GM23248 (cell line): Measurements from ENCODE around the gene TTC28.

Experiments
- EZH2 ChIP-seq: fragments of 200-600 bp; sonication (generic); IDR thresholded peaks from 2 replicates; pipeline ENCODE4 v1.6.1; 2018; ENCODE audit warnings: antibody characterized with exemption, mild to moderate bottlenecking; ENCODE audit not compliant: insufficient read depth, poor library complexity, severe bottlenecking
- EZH2phosphoT487 ChIP-seq: fragments of 200-600 bp; sonication (generic); IDR thresholded peaks from 2 replicates; pipeline ENCODE4 v1.6.1; 2018; ENCODE audit warnings: antibody characterized with exemption, moderate library complexity, mild to moderate bottlenecking, low read depth; ENCODE audit not compliant: insufficient read depth

GRCh38 chr22:28484662-28485061 is 195.0 kb downstream of the TTC28 start:
- TF ChIP-seq EZH2, result no peak
- TF ChIP-seq EZH2phosphoT487, result no peak
